Measurements from ENCODE around the gene ELAPOR1. TPM values are rescaled to one million over a fixed set of nuclear protein-coding genes. Genes with fewer than 3 reads are reported as not detected.
A peak's percentile ranks its signal among the peaks of the same experiment; 100 is the strongest.

The ELAPOR1 gene
- total RNA-seq, 1 donor from 2014 or later = 0.97 TPM

GRCh38 chr1:109159326-109159725, 45.4 kb downstream of the ELAPOR1 start:
- Mint-ChIP-seq H3K4me1 (ENCODE audit: low read depth) (peaks cover 24% of the 10 kb centered on the region), H3K9me3 (ENCODE audit: low read depth) (no peaks in the 10 kb centered on the region), H3K27me3 (ENCODE audit: low read depth) (no peaks in the 10 kb centered on the region), H3K36me3 (ENCODE audit: low read depth) (no peaks in the 10 kb centered on the region), H3K4me3 (ENCODE audit: unreplicated experiment) (no peak overlapping the region), H3K27ac (ENCODE audit: unreplicated experiment) (no peak overlapping the region)
- no peak for DNase-seq (ENCODE audit: low spot score)
- TF ChIP-seq, protein P1, sequence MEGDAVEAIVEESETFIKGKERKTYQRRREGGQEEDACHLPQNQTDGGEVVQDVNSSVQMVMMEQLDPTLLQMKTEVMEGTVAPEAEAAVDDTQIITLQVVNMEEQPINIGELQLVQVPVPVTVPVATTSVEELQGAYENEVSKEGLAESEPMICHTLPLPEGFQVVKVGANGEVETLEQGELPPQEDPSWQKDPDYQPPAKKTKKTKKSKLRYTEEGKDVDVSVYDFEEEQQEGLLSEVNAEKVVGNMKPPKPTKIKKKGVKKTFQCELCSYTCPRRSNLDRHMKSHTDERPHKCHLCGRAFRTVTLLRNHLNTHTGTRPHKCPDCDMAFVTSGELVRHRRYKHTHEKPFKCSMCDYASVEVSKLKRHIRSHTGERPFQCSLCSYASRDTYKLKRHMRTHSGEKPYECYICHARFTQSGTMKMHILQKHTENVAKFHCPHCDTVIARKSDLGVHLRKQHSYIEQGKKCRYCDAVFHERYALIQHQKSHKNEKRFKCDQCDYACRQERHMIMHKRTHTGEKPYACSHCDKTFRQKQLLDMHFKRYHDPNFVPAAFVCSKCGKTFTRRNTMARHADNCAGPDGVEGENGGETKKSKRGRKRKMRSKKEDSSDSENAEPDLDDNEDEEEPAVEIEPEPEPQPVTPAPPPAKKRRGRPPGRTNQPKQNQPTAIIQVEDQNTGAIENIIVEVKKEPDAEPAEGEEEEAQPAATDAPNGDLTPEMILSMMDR (IDR thresholded peaks at IDR 0.05) = no peak

GRCh38 chr1:109160071-109160840, 46.3 kb downstream of the ELAPOR1 start:
- no peaks in the 10 kb centered on the region for H3K27me3 Mint-ChIP-seq (ENCODE audit: low read depth)
- no peak overlapping the region for H3K27ac Mint-ChIP-seq (ENCODE audit: unreplicated experiment)
- no peaks in the 10 kb centered on the region for H3K9me3 Mint-ChIP-seq (ENCODE audit: low read depth)
- no peaks in the 10 kb centered on the region for H3K36me3 Mint-ChIP-seq (ENCODE audit: low read depth)
- no peak overlapping the region for H3K4me3 Mint-ChIP-seq (ENCODE audit: unreplicated experiment)
- DNase-seq (ENCODE audit: low spot score) = no peak
- TF ChIP-seq, protein P1 (IDR thresholded peaks at IDR 0.05) = no peak
- peaks cover 24% of the 10 kb centered on the region for H3K4me1 Mint-ChIP-seq (ENCODE audit: low read depth)

- Mint-ChIP-seq H3K4me3 (ENCODE audit: unreplicated experiment) (peak overlapping the region; percentile 47), H3K4me1 (ENCODE audit: low read depth) (peaks cover 24% of the 10 kb centered on the region), H3K27ac (ENCODE audit: unreplicated experiment) (peak overlapping the region; percentile 86)
Measured at GRCh38 chr1:109161858-109162606, 48.1 kb downstream of the ELAPOR1 start.

DNA sequence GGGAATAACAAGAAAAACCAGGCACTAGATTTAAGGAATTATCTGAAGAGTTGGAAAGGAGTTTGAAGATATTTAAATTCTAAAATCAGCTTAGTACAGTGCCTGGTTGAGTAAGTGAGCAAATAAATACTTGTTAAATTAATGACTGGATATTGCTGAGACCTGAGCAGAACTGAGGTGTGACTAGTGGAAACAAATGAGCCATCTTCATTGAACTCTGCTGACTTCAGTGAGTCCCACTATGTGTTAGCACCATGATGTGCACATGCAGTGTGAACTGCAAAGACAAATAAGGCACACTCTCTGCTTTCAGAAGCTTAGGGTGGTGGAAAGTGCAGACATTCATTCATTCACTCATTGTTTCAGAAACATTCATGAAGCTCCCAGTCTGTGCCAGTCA, 48.7 kb downstream of the ELAPOR1 start:
- H3K36me3 Mint-ChIP-seq (ENCODE audit: low read depth) = no peaks in the 10 kb centered on the region
- no peaks in the 10 kb centered on the region for H3K9me3 Mint-ChIP-seq (ENCODE audit: low read depth)
- no peaks in the 10 kb centered on the region for H3K27me3 Mint-ChIP-seq (ENCODE audit: low read depth)
- peak overlapping the region; percentile 86 for H3K27ac Mint-ChIP-seq (ENCODE audit: unreplicated experiment)
- DNase-seq (ENCODE audit: low spot score) = no peak
- H3K4me3 Mint-ChIP-seq (ENCODE audit: unreplicated experiment) = peak overlapping the region; percentile 47
- peaks cover 24% of the 10 kb centered on the region for H3K4me1 Mint-ChIP-seq (ENCODE audit: low read depth)
- TF ChIP-seq, protein P1 (IDR thresholded peaks at IDR 0.05) = no peak

More at GRCh38 chr1:109161858-109162606, 48.1 kb downstream of the ELAPOR1 start:
- DNase-seq (ENCODE audit: low spot score) = no peak
- no peaks in the 10 kb centered on the region for H3K27me3 Mint-ChIP-seq (ENCODE audit: low read depth)
- H3K9me3 Mint-ChIP-seq (ENCODE audit: low read depth) = no peaks in the 10 kb centered on the region
- TF ChIP-seq, protein P1 (IDR thresholded peaks at IDR 0.05) = no peak
- H3K36me3 Mint-ChIP-seq (ENCODE audit: low read depth) = no peaks in the 10 kb centered on the region

- no peaks in the 10 kb centered on the region for H3K27me3 Mint-ChIP-seq (ENCODE audit: low read depth)
- TF ChIP-seq, protein P1 (IDR thresholded peaks at IDR 0.05) = no peak
- no peak for DNase-seq (ENCODE audit: low spot score)
- H3K36me3 Mint-ChIP-seq (ENCODE audit: low read depth) = no peaks in the 10 kb centered on the region
- H3K27ac Mint-ChIP-seq (ENCODE audit: unreplicated experiment) = no peak overlapping the region
- no peak overlapping the region for H3K4me3 Mint-ChIP-seq (ENCODE audit: unreplicated experiment)
- peaks cover 24% of the 10 kb centered on the region for H3K4me1 Mint-ChIP-seq (ENCODE audit: low read depth)
- H3K9me3 Mint-ChIP-seq (ENCODE audit: low read depth) = no peaks in the 10 kb centered on the region
Measured at GRCh38 chr1:109163551-109163950, 49.6 kb downstream of the ELAPOR1 start.
